HG02973 (cell line): ENCODE data around the gene ANKRD13A.

Experiments
- ATAC-seq: cut with Tn5 transposase; IDR thresholded peaks from one replicate; pipeline ENCODE4 v1.9.1; 2021; ENCODE audit warnings: moderate library complexity; ENCODE audit not compliant: unreplicated experiment

Gene ANKRD13A

GRCh38 chr12:109998904-109999648, at the start of gene ANKRD13A:
TSS of gene ANKRD13A (plus strand) at chr12:109999430. CDS start at chr12:109999689, 259 bp downstream.
- no peak for ATAC-seq

DNA sequence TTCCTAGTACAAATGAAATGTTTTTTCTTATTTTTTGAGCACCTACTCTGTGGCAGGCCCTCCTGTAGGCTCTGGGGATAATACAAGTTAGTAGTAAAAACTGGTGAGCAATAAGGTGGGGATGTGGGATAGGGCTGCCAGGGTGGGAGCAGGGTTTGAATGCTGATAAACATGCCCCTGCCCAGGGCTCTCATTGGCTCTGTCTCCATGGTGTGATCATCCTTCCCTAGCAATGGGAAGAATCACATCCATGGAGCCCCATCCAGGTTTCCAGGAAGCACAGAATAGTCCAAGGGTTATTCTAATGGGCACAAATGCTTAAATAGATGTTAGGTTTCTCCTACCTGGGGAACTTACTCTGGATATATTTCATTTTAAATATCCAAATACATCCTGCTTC, 48.6 kb upstream of the ANKRD13A start:
- no peak for ATAC-seq

GRCh38 chr12:109951136-109951535, 48.1 kb upstream of the ANKRD13A start:
- no peak for ATAC-seq

- ATAC-seq = no peak
Measured at GRCh38 chr12:109951751-109952150, 47.5 kb upstream of the ANKRD13A start.

- no peak for ATAC-seq
Measured at GRCh38 chr12:109952160-109952858, 46.9 kb upstream of the ANKRD13A start.

GRCh38 chr12:109952873-109953272, 46.4 kb upstream of the ANKRD13A start:
- ATAC-seq = no peak

DNA sequence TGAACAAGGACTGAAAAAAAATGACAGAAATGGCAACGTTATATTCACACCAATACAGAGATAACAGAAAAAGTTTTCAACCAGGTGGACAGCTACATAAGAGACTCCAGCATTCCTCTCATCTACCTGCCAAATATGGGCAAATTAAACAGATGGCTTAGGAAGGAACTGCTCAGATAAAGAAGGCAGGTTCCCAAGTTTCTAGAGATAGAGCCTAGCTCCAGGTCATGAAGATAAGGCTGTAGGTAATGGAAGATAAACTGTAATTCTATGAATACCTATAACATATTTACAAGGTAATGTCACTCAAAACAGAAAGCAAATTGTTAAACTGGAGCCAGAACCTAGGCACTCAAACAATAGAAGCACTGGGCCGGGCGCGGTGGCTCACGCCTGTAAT, 45.6 kb upstream of the ANKRD13A start:
- no peak for ATAC-seq

- ATAC-seq = no peak
Measured at GRCh38 chr12:109958374-109958773, 40.9 kb upstream of the ANKRD13A start.

DNA sequence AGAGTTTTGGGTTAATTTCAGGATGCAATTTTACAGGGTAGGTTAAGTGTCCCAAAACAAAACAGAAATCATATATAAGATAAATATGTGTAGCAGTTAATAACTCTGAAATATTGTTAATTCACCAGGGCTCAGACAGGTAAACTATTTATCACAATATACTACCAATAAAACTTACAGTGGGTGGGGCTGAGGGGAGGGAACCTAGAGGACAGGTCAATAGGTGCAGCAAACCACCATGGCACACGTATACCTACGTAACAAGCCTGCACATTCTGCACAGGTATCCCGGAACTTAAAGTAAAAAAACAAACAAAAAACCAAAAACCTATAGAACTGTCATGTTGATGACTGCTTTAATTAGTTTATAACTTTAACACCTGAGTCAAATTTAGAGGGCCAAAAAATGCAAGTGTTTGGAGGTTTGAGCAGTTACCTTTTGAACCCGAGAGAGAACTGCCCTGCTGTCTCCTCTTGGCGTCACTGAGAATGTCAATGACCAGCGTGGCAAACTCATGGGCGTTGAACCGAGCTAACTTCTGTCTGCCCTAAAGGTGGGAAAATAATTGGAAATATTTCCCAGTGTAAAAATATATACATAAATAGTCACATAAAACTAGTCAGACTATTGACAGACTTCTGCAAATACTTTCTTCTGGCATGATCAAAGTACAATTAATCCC, 39.7 kb upstream of the ANKRD13A start:
- no peak for ATAC-seq

DNA sequence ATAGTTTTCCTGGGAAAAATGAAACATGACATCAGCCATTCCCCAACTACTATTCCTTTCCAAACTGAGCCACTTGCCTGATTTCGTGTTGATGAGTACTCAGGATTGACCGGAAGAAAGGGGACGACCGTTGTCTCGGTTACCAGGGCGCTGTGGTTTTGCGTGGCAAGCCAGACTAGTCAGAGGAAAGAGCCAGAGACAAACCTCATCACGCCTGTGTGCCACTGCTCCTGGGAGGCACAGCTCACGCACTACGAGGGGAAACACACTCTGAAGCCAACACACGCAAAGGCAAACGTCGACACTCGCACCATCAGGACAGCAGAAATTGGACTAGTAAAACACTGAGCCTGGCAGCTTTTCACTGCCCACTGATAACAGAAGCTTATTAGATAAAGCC, 38.0 kb upstream of the ANKRD13A start:
- no peak for ATAC-seq

- ATAC-seq = no peak
Measured at GRCh38 chr12:109961612-109962011, 37.6 kb upstream of the ANKRD13A start.

- no peak for ATAC-seq
Measured at GRCh38 chr12:109962398-109962797, 36.8 kb upstream of the ANKRD13A start.

DNA sequence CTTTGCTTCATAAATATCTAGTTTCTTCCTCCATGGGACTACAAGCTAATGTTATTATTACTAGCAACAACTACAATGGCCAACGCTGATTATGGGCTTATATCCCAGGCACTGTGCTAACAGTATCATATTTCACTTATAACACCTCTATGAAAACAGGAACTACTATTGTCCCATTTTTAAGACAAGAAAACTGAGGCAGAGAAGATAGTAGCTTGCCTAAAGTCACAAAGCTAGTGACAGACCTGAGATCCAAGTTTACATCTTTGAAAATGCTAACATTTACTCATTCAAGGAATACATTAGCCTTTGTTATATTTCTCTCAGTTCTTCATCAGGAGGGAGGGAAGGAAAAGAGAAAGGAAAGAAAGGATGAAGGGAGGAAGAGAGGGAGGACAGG, 35.9 kb upstream of the ANKRD13A start:
- no peak for ATAC-seq

- ATAC-seq = no peak
Measured at GRCh38 chr12:109963743-109964429, 35.3 kb upstream of the ANKRD13A start.

DNA sequence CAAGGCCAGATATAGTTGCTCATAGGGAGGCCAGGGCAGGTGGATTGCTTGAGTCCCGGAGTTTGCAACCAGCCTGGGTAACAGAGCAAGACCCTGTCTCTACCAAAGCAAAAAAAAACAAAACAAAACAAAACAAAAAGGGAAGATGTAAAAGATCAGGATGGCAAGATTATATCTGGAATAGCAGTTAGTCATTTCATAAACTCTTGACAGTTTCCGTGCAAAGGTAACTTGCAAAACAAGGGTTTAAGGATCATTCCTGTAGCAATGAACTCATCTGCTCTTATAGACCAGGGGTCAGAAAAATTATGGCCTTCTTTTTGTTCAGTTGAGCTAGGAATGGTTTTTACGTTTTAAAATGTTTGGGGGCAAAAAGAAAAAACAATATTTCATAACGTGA, 32.7 kb upstream of the ANKRD13A start:
- no peak for ATAC-seq

GRCh38 chr12:109967383-109968031, 31.7 kb upstream of the ANKRD13A start:
- no peak for ATAC-seq

DNA sequence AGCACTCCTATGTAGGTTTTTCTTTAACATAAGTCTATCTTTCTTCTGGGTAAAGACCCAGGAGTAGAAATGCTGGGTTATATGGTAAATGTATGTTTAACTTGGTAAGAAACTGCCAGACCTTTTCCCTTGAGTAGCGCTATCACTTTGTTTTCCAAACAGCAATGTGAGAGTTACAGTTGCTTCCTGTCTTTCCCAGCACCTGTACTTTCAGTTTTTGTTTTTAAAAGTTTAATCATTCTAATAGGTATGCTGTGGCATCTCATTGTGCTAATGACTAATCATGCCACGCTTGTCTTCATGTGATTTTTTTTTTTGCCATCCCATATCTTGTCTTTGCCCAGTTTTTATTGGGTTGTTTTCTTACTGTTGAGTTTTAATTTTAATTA, 31.2 kb upstream of the ANKRD13A start:
- ATAC-seq = no peak

DNA sequence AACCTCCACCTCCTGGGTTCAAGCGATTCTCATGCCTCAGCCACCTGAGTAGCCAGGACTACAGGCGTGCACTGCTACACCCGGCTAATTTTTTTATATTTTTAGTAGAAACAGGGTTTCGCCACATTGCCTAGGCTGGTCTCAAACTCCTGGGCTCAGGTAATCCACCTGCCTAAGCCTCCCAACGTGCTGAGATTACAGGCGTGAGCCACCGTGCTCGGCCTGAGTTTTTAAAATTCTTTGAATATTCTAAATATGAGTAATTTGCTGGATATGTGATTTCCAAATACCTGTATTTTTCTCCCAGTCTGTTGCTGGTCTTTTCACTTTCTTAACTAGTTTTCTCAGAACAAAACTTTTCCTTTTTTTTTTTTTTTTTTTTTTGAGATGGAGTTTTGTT, 30.4 kb upstream of the ANKRD13A start:
- ATAC-seq = no peak

- no peak for ATAC-seq
Measured at GRCh38 chr12:109972821-109973220, 26.4 kb upstream of the ANKRD13A start.

- ATAC-seq = no peak
Measured at GRCh38 chr12:109981311-109981710, 17.9 kb upstream of the ANKRD13A start.

DNA sequence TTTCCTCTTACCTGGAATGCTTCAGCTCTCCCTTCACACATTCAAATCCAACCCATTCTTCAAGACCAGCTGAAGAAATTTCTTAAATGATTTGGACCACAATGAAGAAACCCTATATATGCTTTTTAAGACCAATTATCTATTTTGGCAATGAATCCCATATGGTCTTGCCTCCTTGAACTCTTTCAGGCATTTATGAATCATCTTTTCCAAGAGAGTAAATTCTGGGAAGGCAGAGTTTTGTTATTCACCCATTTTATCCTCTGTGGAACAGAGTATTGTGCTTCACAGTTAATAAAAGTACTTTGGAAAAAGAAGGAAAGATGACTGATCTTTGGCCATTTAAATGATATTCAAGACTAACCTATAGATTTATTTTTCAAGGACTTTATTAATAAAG, 17.0 kb upstream of the ANKRD13A start:
- ATAC-seq = no peak
